Measurements from ENCODE around the gene KCP.
"Not testable (repeated sequence)": the region's sequence is repeated elsewhere in the genome, so short reads cannot be mapped to it uniquely, and the experiment has no call there.

The KCP gene

GRCh38 chr7:128919881-128920799 lies 9.6 kb upstream of the KCP start:
- no peak for FAIRE-seq

- FAIRE-seq = no peak
Measured at GRCh38 chr7:128919241-128919640, 8.7 kb upstream of the KCP start.

GRCh38 chr7:128918016-128918665 lies 7.6 kb upstream of the KCP start:
- FAIRE-seq = no peak

- FAIRE-seq = no peak
Measured at GRCh38 chr7:128917122-128917521, 6.6 kb upstream of the KCP start.

- FAIRE-seq = no peak
Measured at GRCh38 chr7:128916643-128916915, 6.1 kb upstream of the KCP start.

GRCh38 chr7:128915841-128916642 lies 5.5 kb upstream of the KCP start:
- no peak for FAIRE-seq

GRCh38 chr7:128915271-128915819 lies 4.8 kb upstream of the KCP start:
- FAIRE-seq = no peak

- FAIRE-seq = no peak
Measured at GRCh38 chr7:128914566-128915151, 4.2 kb upstream of the KCP start.

- FAIRE-seq = no peak
Measured at GRCh38 chr7:128913870-128914565, 3.5 kb upstream of the KCP start.

- not testable (repeated sequence) for FAIRE-seq
Measured at GRCh38 chr7:128912709-128913495, 2.4 kb upstream of the KCP start.

GRCh38 chr7:128912281-128912680 lies 1.8 kb upstream of the KCP start:
- FAIRE-seq = no peak

GRCh38 chr7:128911423-128912031 lies 1.0 kb upstream of the KCP start:
- no peak for FAIRE-seq

GRCh38 chr7:128909625-128910568 lies 612 bp downstream of the KCP start:
- FAIRE-seq = no peak

- no peak for FAIRE-seq
Measured at GRCh38 chr7:128908750-128909624, 1.5 kb downstream of the KCP start.

- FAIRE-seq = no peak
Measured at GRCh38 chr7:128906766-128907559, 3.5 kb downstream of the KCP start.

GRCh38 chr7:128906001-128906765 lies 4.3 kb downstream of the KCP start:
- FAIRE-seq = no peak
